IPS-18c (cell line): Measurements from ENCODE around the gene SEMA6A.

Source experiments
- H3K4me3 ChIP-seq: 2 replicates; pipeline ENCODE4 v1.7.0; 2013; ENCODE audit warnings: low read depth, mild to moderate bottlenecking, low read length, moderate library complexity; ENCODE audit not compliant: insufficient read depth
- H3K9me3 ChIP-seq: one replicate; pipeline ENCODE4 v1.6.1; 2013; ENCODE audit warnings: mild to moderate bottlenecking, low read length, moderate library complexity; ENCODE audit not compliant: control insufficient read depth, insufficient read depth

The SEMA6A gene

GRCh38 chr5:116423587-116424257 lies 150.9 kb downstream of the SEMA6A start:
- H3K9me3 ChIP-seq = no peaks in the 10 kb centered on the region
- no peak overlapping the region for H3K4me3 ChIP-seq

DNA sequence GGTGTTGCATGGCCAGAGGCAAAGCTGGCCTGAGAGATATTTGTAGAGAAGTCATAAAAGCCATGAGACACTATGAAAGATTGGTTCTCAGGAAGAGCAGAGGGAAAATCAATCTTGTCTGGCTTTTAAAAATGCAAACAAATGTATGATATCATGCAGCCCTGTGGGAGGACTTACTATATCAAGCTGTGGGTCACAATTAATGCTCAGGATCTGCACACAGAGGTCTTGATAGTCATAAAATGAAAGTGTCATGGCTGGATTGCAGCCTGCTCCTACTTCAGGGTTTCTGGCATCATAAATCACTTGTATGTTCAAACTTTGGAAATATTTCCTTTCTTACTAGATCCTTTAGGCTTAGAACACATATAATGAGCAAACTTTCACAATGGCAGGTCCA lies 151.5 kb downstream of the SEMA6A start:
- Histone ChIP-seq H3K9me3 (no peaks in the 10 kb centered on the region), H3K4me3 (no peak overlapping the region)

DNA sequence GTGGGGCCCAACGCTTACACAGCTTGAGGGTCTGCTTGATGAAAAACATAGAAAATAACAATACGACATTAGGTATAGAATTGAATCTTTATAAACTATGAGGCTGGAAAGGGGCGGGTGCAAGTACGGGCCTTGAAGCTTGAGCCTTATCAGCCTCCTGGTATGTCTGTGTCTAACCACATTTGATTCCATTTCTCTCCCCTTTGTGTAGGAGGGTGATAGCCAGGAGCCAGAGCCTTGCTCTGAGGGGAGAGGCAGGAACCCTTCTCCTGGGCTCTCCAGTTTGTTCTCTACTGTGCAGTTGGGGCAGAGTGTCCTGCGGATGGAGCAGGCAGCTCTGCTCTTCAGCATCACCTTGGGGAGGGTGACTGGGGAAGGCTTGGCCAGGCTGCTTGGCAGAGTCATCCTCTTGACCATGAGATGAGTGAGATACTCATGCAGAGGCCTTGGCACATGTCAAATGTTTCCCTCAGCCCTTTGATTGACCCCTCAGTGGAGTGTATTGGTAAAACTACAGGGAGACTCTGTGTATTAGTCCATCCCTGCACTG lies 153.5 kb downstream of the SEMA6A start:
- no peak overlapping the region for H3K4me3 ChIP-seq
- H3K9me3 ChIP-seq = no peaks in the 10 kb centered on the region

DNA sequence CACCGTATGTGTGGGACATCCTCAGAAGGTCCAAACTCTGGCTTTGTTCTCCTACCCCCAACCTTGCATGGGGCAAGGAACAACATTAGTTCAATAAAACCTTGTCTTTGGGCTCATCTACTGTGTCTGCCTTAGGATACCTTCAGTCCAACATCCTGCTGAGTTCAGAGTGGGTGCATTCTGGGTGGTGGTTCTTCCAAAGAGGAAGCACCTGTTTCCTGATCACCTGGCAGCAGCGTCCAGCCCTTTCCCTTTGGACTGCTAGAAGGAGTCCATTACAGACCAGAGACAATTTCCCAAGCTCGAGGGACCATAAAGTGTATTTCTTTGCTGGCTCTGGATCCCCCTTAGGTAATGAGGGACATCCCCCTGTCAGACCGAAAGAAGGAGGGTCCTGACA lies 154.1 kb downstream of the SEMA6A start:
- no peaks in the 10 kb centered on the region for H3K9me3 ChIP-seq
- H3K4me3 ChIP-seq = no peak overlapping the region

DNA sequence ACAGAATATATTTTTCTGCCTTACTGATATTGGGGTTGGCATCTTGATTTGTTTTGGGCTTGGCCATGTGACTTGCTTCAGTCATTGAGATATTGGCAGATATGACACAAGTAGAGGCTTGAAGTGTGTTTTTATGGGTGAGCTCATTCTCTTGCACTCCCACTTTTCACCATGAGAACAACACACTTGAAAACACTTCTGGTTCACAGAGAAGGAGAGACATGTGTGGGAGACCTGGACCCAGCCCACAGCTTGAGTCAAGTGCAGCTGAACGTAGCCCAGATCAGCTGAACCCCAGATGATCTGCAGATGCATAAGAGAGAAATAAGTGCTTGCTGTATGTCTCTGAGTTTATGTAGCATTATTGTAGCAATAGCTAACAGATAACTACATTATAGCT lies 155.4 kb downstream of the SEMA6A start:
- no peak overlapping the region for H3K4me3 ChIP-seq

GRCh38 chr5:116418774-116419173 lies 155.8 kb downstream of the SEMA6A start:
- no peaks in the 10 kb centered on the region for H3K9me3 ChIP-seq
- no peak overlapping the region for H3K4me3 ChIP-seq

More for the DNA sequence above, 155.4 kb downstream of the SEMA6A start:
- H3K9me3 ChIP-seq = no peaks in the 10 kb centered on the region

DNA sequence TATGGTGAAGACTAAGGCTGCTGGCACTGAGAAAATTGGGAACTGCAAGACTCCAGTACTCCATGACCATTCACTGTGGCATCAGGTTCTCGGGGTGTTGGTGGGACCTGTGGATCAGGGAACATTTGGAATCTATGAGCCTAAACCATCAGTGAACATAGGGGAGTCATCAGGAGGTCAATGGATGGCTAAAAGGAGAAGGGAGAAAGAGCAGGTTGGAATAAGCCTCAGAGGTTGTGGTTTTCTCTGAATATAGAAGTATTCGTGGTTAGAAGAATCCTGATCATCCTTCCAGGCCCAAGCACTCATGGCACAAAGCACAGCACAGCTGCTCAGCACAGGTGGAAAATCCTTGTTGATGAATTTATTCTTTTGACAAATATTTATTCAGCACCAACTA lies 156.6 kb downstream of the SEMA6A start:
- Histone ChIP-seq H3K4me3 (no peak overlapping the region), H3K9me3 (no peaks in the 10 kb centered on the region)

DNA sequence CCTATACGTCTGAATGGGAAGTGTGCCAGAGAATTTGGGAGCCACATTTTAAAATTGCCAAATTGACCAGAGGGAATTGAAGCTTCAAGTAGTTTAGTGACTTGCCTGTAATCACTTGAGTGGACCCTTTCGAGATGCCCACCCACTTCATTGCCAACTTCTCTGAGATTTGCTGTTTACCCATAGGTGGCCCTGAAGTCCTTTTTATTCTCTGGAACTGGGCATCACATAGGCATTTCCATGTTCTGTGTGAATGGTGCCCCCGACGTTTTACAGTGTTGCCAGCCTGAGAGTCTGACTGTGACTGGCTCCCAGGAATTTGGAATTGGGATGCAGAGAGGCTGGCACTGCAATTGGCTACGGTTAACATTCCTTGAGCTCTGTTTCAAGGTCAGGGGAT lies 158.6 kb downstream of the SEMA6A start:
- no peaks in the 10 kb centered on the region for H3K9me3 ChIP-seq
- no peak overlapping the region for H3K4me3 ChIP-seq

DNA sequence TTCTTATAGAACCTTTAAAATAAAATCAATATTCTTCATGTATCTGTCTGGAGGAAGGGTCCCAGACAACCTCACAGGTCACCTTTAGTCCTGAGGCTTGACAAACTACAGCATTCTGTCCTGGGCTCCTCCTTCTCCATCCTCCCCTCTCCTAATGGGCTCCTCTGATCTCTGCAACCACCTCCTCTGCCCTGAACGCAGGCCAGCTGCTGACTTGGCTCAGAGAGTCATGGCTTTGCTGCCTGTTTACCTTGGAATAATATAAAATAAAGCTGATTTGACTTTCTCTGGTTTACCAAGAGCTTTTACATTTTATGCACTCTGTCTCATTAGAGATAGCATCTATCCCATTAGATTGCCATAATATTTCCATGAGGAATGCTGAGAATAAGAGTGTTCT lies 159.4 kb downstream of the SEMA6A start:
- H3K4me3 ChIP-seq = no peak overlapping the region

DNA sequence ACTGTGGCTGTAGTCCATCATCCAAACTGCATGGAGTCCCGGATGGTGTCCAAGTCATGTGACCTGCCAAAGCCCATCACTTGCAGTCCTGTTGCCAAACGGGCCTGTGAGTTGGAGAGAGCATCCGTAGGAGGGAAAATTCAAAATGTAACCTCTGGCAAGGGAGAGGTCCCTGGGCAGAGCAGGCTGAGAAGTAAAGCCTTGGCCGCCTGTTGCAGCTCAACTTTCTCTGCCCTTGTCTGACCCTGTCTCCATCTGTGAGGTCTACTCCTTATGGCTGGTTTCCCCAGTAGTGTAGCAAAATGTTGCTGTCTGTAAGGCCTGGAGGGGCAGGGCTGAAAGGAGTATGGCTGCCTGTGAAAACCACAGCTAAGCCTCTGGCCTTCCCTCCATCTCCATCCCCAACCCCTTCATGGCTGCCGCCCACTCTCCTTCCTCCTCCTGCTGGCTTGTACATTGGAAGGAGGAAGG lies 163.5 kb downstream of the SEMA6A start:
- no peaks in the 10 kb centered on the region for H3K9me3 ChIP-seq
- no peak overlapping the region for H3K4me3 ChIP-seq

More for the DNA sequence above, 159.4 kb downstream of the SEMA6A start:
- H3K9me3 ChIP-seq = no peaks in the 10 kb centered on the region

DNA sequence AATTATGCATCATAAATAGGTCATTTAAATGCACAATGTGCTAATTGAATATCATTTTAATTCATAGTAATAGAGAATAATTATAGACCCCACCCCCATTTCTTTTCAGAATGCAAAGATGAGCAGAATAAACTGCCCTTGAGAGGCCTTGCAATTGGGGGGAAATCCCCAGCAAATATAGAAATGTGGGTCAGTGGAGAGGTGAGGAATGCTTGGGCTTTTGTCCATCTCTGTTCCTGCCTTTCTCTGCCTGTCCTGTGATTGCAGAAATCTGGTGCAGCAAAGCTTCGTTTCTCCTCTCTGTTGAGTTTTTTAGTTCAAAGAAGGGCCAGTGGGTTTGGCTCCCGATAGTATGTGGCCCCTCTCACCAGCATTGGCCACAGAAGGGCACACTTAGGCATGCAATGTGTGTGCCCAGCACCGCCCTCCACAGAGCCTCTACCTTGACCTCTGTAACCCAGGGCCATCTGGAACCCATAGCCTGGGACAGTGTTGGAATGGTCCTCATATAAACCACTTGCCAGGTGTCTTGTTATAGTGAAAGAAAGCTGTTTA lies 164.2 kb downstream of the SEMA6A start:
- Histone ChIP-seq H3K4me3 (no peak overlapping the region), H3K9me3 (no peaks in the 10 kb centered on the region)

DNA sequence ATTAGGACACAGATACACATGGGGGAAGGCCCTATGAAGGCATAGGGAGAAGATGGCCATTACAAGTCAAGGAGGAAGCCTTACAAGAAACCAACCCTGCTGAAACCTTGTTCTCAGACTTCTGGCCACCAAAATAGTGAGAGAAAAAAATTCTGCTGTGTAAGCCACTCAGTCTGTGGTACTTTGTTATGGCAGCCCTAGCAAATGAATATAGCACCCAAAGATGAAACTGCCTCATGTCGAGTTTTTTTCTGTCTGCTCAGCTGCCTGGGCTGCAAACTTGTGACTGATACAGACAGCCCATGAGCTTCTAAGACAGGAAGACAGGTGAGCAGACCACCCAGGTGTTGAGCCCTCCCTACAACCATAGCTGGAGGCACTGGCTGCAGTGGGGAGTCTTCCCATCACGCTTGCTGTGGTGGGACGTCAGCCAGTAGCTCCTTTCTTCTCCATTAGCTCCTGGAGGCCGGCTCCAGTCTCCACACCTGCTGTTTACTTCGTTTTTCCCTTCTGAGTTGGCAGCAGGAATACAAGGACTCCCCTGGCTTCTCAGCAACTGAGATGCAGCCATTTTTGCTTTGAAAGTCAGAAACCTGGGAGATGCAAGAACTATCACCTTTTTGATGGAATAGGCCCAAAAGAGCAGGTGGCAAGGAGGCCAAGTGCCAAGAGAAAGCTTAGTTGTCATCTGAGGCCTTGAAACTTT lies 164.9 kb downstream of the SEMA6A start:
- Histone ChIP-seq H3K9me3 (no peaks in the 10 kb centered on the region), H3K4me3 (no peak overlapping the region)

- Histone ChIP-seq H3K4me3 (no peak overlapping the region), H3K9me3 (no peaks in the 10 kb centered on the region)
Measured at GRCh38 chr5:116406306-116407041, 168.1 kb downstream of the SEMA6A start.

GRCh38 chr5:116404792-116405191 lies 169.8 kb downstream of the SEMA6A start:
- Histone ChIP-seq H3K4me3 (no peak overlapping the region), H3K9me3 (no peaks in the 10 kb centered on the region)

GRCh38 chr5:116404016-116404415 lies 170.6 kb downstream of the SEMA6A start:
- Histone ChIP-seq H3K9me3 (no peaks in the 10 kb centered on the region), H3K4me3 (no peak overlapping the region)

DNA sequence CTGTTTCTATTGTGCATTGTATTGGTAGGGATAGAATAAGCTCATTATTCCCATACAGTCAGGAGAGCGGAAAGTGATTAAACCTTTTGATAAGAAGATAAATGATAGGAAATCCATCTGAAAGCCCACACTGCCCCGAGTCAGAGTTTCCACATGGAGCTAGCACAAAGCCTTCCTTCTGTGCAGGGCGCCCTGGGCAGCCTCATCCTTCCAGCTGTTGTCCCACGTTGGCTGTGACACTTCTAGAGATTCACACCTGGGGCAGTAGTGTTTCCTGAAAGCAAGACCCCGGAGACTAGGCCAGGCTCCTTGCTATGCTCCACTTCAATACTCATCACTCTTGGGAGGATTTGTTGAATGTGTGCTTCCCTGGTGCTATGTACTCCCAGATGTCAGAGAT lies 172.4 kb downstream of the SEMA6A start:
- H3K9me3 ChIP-seq = no peaks in the 10 kb centered on the region

DNA sequence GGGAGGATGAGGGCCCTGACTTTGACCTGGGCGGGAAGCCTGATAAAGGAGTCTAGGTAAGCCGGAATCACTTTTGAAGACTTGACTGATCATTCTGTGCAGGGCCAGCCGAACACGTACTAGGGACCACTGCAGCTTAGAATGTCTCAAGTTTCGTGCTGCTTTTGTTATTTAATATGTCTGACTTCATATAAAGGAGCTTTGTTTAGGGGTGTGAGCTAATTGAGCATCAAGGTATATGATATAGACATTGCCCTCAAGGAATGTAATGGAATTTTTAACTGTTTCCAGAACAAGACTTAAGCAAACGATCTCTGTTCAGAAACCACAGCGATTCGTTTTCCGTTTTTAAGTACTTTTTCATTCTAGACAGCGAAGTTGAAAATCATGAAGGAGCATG lies 173.0 kb downstream of the SEMA6A start:
- Histone ChIP-seq H3K4me3 (no peak overlapping the region), H3K9me3 (no peaks in the 10 kb centered on the region)

More for the DNA sequence above, 172.4 kb downstream of the SEMA6A start:
- H3K4me3 ChIP-seq = no peak overlapping the region
